NK-92 (cell line): ENCODE results near the gene UBIAD1.

ENCODE experiments used
- DNase-seq: peaks from one replicate; lab custom pipeline; 2025; ENCODE audit not compliant: unreplicated experiment; lab: John Stamatoyannopoulos, UW

Gene UBIAD1

DNA sequence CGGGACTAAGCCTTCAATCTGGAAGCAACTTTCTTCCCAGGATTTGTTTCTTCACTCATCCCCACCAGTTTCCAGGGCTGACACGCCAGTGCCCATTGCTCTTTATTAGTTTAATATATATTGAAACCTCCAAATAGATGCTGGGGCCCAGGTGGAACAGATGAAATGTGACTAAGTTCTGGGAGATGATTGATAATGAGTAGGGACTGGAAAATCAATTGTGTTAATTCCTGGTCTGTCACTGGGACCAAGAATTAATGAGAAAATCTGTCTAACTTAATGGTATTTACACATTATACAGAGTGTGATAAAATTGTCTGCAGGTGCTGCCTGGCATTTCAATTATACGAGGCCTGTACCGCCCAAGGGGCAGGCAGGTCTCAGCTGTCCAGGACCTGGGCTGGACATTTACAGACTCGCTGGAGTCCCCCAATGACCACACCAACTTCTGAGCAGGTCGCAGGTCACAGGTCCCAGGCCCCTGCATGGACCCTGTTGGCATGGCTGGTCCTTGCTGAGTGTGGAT, 35.8 kb downstream of the UBIAD1 start:
- no peak for DNase-seq

GRCh38 chr1:11309385-11309784, 36.4 kb downstream of the UBIAD1 start:
- no peak for DNase-seq

- no peak for DNase-seq
These were observed 39.1 kb downstream of the UBIAD1 start for GRCh38 chr1:11311816-11312755.

- no peak for DNase-seq
These were observed 42.0 kb downstream of the UBIAD1 start for GRCh38 chr1:11314959-11315358.

GRCh38 chr1:11316701-11317100, 43.7 kb downstream of the UBIAD1 start:
- no peak for DNase-seq

GRCh38 chr1:11318982-11319381, 46.0 kb downstream of the UBIAD1 start:
- DNase-seq = no peak

DNA sequence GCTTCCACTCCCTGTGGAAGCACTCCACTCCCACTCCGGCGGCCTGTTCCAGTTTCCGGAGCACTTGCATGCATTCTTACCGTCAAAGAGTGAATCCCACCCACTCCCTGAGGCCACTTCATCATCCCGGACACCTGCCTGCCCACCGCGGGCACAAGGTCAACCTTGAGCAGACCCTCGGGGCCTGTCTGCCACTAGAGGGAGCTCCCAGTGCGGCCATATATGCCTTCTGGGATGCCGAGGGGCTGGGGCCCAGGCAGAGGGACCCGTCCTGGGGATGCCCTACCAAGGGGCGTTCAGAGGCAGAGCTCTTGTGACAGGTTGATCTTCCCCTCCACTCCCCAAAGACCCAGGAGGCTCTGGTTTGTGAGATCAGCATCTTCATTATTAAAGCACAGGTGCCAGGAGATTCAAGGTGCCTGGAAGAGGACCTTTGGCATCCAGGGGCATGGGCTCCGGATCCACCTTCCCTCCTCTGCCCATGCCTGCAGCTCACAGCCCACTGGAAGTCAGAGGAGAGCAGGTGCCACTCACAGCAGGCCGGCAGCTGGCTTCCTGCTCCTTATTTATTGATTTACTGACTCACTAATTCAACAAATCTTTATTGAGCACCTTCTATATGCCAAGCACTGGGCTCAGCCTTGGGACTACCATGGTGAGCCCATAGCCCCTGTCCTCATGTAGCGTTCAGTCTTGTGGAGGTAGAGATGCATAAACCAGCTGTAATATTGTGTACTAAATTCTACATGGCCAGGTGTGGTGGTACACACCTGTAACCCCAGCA, 47.3 kb downstream of the UBIAD1 start:
- no peak for DNase-seq

DNA sequence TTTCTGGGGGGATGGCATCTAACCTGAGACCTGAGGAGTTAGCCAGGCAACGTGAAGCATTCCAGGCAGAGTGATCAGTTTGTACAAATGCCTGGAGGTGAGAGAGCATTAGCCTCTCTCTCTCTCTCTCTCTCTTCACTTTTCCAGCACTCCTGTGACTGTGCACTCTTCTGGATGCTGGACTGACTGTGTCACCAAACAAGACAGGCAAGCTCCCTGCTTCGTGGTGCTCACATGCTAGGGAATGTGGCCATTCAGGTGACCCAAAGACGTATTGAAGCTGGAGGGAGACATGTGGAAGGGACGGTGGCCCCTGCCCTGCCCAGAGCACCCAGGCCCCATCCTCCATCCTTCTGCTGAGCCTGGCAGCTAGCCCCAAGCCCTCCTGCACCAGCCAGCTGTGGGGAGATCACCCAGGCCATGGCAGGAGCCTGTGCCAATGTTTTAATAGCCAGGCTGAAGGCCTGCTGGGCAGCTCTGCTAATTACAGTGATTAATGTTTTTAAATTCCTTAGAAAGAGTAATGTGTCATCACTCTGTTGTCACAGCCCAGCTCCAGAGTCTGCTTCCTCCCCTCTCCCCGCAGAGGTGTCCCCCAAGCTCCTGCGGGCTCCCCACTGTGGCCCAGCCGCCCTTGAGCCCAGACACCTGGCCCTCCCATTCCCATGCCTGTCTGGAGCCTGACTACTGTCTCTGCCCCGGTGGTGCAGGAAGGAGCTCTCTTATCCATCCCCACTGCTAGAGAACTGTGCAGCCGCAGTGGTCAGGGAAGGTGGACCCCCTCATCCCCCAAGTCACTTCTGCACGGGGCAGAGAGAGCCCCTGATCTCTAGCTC, 48.9 kb downstream of the UBIAD1 start:
- DNase-seq = no peak

GRCh38 chr1:11324567-11325165, 51.7 kb downstream of the UBIAD1 start:
- DNase-seq = no peak

DNA sequence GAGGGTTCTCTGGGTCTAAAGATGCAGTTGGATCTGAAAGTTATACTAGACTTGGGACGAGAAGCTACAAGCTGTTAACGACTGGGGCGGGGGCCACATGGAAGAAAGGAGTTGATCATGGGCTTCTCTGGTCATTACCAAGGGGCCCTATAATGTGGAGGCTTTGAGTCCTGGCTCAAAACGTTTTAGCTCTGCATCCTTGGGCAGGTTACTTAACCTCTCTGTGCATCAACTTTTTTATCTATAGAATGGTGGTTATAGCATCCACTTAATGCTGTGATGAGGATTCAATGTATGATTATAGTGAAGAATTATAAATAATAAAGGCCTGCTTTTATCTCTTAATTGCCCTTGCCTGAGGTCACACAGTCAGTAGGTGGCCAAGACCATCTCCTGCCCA, 53.1 kb downstream of the UBIAD1 start:
- DNase-seq = no peak

DNA sequence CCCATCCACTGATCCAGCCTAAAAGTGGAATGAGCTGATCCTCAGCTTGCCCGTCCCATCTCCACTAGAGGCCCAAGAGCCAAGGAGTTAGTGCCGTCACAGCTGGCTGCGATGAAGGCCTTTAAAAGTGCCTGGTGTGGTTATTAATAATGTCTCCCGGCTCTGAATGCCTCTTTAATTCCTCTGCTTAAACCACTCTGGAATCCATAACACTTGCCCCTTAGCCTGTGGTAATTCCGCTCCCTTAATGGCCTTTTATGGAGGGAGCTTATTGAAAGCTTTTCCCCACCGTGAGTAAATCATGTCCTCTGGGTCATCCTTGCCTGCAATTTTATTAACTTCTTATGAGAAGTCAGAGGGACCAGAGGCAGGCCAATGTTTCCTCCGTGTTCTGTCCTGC, 55.4 kb downstream of the UBIAD1 start:
- no peak for DNase-seq

- no peak for DNase-seq
These were observed 57.4 kb downstream of the UBIAD1 start for GRCh38 chr1:11330411-11330810.

DNA sequence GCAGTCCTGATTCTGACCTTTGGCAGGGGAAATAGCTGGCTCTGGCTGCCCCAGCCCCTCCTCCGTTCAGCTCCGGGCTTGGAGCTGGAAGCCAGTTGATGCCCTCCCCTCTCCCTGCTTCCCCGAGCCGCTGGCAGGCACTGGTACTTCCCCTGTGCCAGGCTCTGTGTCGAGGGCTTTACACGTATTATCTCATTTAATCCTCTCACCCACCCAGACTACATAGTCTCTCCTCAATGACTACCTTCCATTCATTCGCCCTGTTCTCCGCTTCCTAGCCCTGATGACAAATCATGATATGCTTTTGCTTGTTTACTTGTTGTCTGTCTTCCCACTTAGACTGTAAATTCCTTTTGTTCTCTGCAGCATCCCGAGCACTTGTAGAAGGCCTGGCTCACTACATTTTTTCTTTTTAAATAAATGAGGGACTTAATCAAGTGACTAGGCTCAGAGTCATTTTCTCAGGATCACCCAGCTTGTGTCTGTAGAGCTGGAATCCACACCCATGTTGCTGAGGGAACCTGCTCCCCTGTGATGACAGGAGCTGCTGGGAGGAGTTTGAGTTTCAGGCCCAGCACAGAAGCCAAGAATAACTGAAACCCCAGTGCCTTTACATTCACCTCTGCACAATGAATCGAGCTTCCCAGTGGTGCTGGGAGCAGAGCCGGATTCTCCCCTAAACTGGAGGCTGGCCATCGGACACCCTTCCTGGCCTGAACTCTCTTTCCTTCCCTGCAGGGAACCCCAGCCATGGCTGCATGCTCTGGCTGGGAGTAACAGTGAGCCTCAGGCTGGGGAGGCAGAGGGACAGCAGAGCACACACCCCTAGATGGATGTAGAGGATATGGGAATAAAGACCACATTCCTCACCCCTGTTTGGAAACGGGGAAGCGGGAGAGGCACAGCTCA, 58.3 kb downstream of the UBIAD1 start:
- DNase-seq = no peak

GRCh38 chr1:11331945-11332546, 59.0 kb downstream of the UBIAD1 start:
- DNase-seq = no peak

GRCh38 chr1:11333631-11334030, 60.6 kb downstream of the UBIAD1 start:
- no peak for DNase-seq

- DNase-seq = no peak
These were observed 61.3 kb downstream of the UBIAD1 start for GRCh38 chr1:11334261-11334804.

- no peak for DNase-seq
These were observed 61.8 kb downstream of the UBIAD1 start for GRCh38 chr1:11334821-11335220.

DNA sequence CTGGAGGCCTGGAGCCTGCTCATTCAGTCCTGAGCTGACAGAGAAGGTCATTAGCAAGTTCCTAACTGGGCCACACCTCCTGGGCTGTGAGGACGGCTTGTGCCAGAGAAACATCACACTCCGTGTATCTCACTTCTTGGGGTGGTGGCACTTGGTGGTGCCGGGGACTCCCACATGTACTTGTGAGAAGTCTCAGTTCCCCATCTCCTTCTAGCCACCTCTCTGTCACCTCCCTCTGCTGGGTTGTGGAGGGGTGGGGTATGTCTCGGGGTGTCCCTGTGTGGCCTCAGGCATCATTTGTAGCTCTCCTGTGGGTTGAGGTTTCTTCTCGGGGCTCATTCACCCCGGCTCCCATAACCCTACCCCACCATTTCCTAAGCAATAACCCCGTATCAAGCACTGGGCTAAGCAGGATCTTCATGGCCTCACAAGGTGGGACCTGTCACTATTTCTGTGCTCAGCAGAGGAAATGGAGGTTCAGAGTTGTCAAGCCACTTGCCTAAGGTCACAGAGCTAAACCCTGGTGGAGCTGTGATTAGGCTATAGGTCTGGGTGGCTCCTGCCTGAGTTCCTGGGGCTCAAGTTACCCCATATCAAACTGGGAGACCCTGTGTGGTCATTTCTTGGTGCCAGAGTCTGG, 62.5 kb downstream of the UBIAD1 start:
- no peak for DNase-seq
